ENCODE measurements around the gene OCA2.

DNA sequence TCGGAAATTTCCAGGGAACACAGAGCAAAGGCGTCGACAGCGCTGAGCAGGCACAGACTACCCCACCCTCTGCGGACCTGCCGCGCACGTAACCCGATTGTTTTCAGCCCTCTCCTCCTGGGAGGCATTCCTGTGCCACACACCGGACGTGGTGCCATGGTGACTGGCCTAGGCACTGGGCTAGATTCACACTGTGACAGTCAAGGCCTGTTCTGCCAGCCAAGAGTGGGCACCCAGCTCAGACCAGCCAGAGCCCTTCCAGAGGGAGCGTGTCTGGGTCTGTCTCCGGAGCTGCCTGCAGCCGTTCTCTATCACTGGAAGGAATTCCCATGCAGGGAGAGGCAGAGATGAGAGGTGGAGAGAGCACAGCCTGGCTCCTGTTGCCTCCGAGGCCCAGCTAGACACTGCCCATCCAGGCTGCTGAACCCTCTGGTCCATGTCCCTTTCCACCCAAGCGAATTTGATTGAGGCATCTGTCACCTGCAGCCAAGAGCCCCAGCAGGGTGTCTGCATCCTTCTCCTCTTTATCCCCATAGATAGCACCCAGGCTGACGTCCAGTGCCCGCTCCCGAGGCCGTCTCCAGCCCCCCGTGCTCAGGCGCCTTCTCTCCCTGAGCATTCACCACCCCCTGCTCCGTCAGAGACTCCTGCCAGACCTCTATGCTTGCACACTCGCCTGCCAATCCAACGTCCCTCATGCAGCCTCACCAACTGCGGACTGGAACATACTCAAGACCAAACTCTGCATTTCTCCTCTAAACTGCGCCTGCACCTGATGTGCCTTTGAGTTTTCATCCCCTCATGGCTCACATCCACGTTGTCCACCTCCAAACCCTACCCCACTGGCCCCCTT lies 267.5 kb downstream of the OCA2 start:
- TF ChIP-seq, protein P1, sequence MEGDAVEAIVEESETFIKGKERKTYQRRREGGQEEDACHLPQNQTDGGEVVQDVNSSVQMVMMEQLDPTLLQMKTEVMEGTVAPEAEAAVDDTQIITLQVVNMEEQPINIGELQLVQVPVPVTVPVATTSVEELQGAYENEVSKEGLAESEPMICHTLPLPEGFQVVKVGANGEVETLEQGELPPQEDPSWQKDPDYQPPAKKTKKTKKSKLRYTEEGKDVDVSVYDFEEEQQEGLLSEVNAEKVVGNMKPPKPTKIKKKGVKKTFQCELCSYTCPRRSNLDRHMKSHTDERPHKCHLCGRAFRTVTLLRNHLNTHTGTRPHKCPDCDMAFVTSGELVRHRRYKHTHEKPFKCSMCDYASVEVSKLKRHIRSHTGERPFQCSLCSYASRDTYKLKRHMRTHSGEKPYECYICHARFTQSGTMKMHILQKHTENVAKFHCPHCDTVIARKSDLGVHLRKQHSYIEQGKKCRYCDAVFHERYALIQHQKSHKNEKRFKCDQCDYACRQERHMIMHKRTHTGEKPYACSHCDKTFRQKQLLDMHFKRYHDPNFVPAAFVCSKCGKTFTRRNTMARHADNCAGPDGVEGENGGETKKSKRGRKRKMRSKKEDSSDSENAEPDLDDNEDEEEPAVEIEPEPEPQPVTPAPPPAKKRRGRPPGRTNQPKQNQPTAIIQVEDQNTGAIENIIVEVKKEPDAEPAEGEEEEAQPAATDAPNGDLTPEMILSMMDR (IDR thresholded peaks at IDR 0.05), result no peak
- no peak for TF ChIP-seq POLR2A (IDR thresholded peaks at IDR 0.05)
- TF ChIP-seq POLR2AphosphoS5 (IDR thresholded peaks at IDR 0.05; ENCODE audit: insufficient read depth in 1 of 2, low read depth in 1 of 2), result no peak

Data from vagina (tissue), 2 donors.